H9 (cell line): ENCODE results near the gene MLKL. TPM values are rescaled to one million over a fixed set of nuclear protein-coding genes. Genes with fewer than 3 reads are reported as not detected.

Experiments
- DNase-seq: peaks from one replicate; pipeline ENCODE4 v3.0.0-alpha.2; 2017
- H2AFZ ChIP-seq: one replicate; pipeline ENCODE4 v1.6.1; 2013; ENCODE audit warnings: mild to moderate bottlenecking, low read length, control low read depth, moderate library complexity
- H2AK5ac ChIP-seq: 2 replicates; pipeline ENCODE4 v1.6.1; 2013; ENCODE audit warnings: low read length, control low read depth, mixed read lengths; ENCODE audit not compliant: insufficient read length
- H2BK120ac ChIP-seq: one replicate; pipeline ENCODE4 v1.6.1; 2013; ENCODE audit warnings: low read depth, mild to moderate bottlenecking, low read length, control low read depth, inconsistent platforms; ENCODE audit not compliant: poor library complexity, severe bottlenecking
- H2BK12ac ChIP-seq: 2 replicates; pipeline ENCODE4 v1.6.1; 2013; ENCODE audit warnings: low read length, control low read depth, mixed read lengths, low read depth; ENCODE audit not compliant: insufficient read length
- H2BK15ac ChIP-seq: 2 replicates; pipeline ENCODE4 v1.6.1; 2013; ENCODE audit warnings: low read depth, low read length, control low read depth
- H2BK20ac ChIP-seq: one replicate; pipeline ENCODE4 v1.6.1; 2013; ENCODE audit warnings: low read depth, mild to moderate bottlenecking, low read length, control low read depth, inconsistent platforms; ENCODE audit not compliant: poor library complexity, severe bottlenecking
- H2BK5ac ChIP-seq: 2 replicates; pipeline ENCODE4 v1.6.1; 2013; ENCODE audit warnings: low read length, control low read depth, mixed read lengths; ENCODE audit not compliant: insufficient read length
- H3K14ac ChIP-seq: 2 replicates; pipeline ENCODE4 v1.6.1; 2013; ENCODE audit warnings: low read length, control low read depth; ENCODE audit not compliant: insufficient read depth
- H3K18ac ChIP-seq: 2 replicates; pipeline ENCODE4 v1.6.1; 2013; ENCODE audit warnings: low read depth, mild to moderate bottlenecking, mixed read lengths, low read length, control low read depth; ENCODE audit not compliant: insufficient read length
- H3K23ac ChIP-seq: 2 replicates; pipeline ENCODE4 v1.6.1; 2013; ENCODE audit warnings: low read length, control low read depth, mixed read lengths, low read depth; ENCODE audit not compliant: insufficient read length
- H3K23me2 ChIP-seq: 2 replicates; pipeline ENCODE4 v1.6.1; 2013; ENCODE audit warnings: low read depth, mild to moderate bottlenecking, mixed read lengths, low read length, control low read depth; ENCODE audit not compliant: insufficient read length, poor library complexity, severe bottlenecking
- H3K27ac ChIP-seq: 2 replicates; pipeline ENCODE4 v1.5.1; 2013; ENCODE audit warnings: low read length, control low read depth, mixed read lengths, low read depth; ENCODE audit not compliant: insufficient read length
- H3K27me3 ChIP-seq: 2 replicates; pipeline ENCODE4 v1.6.1; 2013; ENCODE audit warnings: low read length, control low read depth, inconsistent platforms; ENCODE audit not compliant: insufficient read depth
- H3K4ac ChIP-seq: 2 replicates; pipeline ENCODE4 v1.6.1; 2013; ENCODE audit warnings: low read depth, mild to moderate bottlenecking, control low read depth, inconsistent platforms, low read length, moderate library complexity
- H3K4me1 ChIP-seq: 2 replicates; pipeline ENCODE4 v1.6.1; 2013; ENCODE audit warnings: low read length, control low read depth, inconsistent platforms; ENCODE audit not compliant: insufficient read depth
- H3K4me2 ChIP-seq: 2 replicates; pipeline ENCODE4 v1.6.1; 2013; ENCODE audit warnings: low read length, control low read depth, mixed read lengths; ENCODE audit not compliant: insufficient read length, insufficient read depth
- H3K56ac ChIP-seq: 2 replicates; pipeline ENCODE4 v1.6.1; 2013; ENCODE audit warnings: low read depth, mild to moderate bottlenecking, mixed read lengths, low read length, control low read depth; ENCODE audit not compliant: insufficient read length
- H3K79me1 ChIP-seq: 2 replicates; pipeline ENCODE4 v1.6.1; 2013; ENCODE audit warnings: low read depth, mild to moderate bottlenecking, moderate library complexity, low read length, control low read depth, inconsistent platforms; ENCODE audit not compliant: insufficient read depth, poor library complexity, severe bottlenecking
- H3K79me2 ChIP-seq: 2 replicates; pipeline ENCODE4 v1.6.1; 2013; ENCODE audit warnings: low read length, control low read depth, inconsistent platforms; ENCODE audit not compliant: insufficient read depth
- H3K9ac ChIP-seq: 2 replicates; pipeline ENCODE4 v1.6.1; 2013; ENCODE audit warnings: low read length, control low read depth, mixed read lengths; ENCODE audit not compliant: insufficient read length; ENCODE audit errors: extremely low read depth
- H3K9me3 ChIP-seq: one replicate; pipeline ENCODE4 v1.6.1; 2013; ENCODE audit warnings: low read depth, low read length, inconsistent platforms; ENCODE audit not compliant: control insufficient read depth
- H3T11ph ChIP-seq: one replicate; pipeline ENCODE4 v1.6.1; 2013; ENCODE audit warnings: mild to moderate bottlenecking, low read length, control low read depth, inconsistent platforms
- H4K20me1 ChIP-seq: one replicate; pipeline ENCODE4 v1.6.1; 2013; ENCODE audit not compliant: control insufficient read depth, insufficient read length, insufficient read depth
- H4K5ac ChIP-seq: 2 replicates; pipeline ENCODE4 v1.6.1; 2013; ENCODE audit warnings: low read depth, mild to moderate bottlenecking, mixed read lengths, low read length, control low read depth; ENCODE audit not compliant: insufficient read length
- H4K8ac ChIP-seq: replicated peaks from 2 replicates; pipeline ENCODE4 v1.6.1; 2013; ENCODE audit warnings: low read length, control low read depth, mixed read lengths, low read depth; ENCODE audit not compliant: insufficient read length
- H4K91ac ChIP-seq: 2 replicates; pipeline ENCODE4 v1.6.1; 2013; ENCODE audit warnings: low read depth, mild to moderate bottlenecking, moderate library complexity, mixed read lengths, low read length, control low read depth; ENCODE audit not compliant: insufficient read length
- H3K27ac Mint-ChIP-seq, 3 experiments: 2 replicates in 2 of 3; 3 replicates in 1 of 3; pipeline ENCODE4 v1.8.0; 2020 to 2021; ENCODE audit warnings: mixed read lengths in 3 of 3, mild to moderate bottlenecking in 1 of 3, moderate library complexity in 1 of 3
- H3K27me3 Mint-ChIP-seq: 2 replicates; pipeline ENCODE4 v1.8.0; 2021; ENCODE audit warnings: low read depth, mild to moderate bottlenecking, moderate library complexity, mixed read lengths
- H3K36me3 Mint-ChIP-seq, 3 experiments: 2 replicates in 2 of 3; 3 replicates in 1 of 3; pipeline ENCODE4 v1.8.0; 2020 to 2021; ENCODE audit warnings: low read depth in 3 of 3, mixed read lengths in 3 of 3; ENCODE audit not compliant: insufficient read depth in 1 of 3
- H3K4me1 Mint-ChIP-seq, 2 experiments: 2 replicates each; pipeline ENCODE4 v1.8.0; 2020; ENCODE audit warnings: mixed read lengths in 2 of 2
- H3K4me3 Mint-ChIP-seq, 2 experiments: 2 replicates in 1 of 2; 3 replicates in 1 of 2; pipeline ENCODE4 v1.8.0; 2020 to 2021; ENCODE audit warnings: mild to moderate bottlenecking in 2 of 2, mixed read lengths in 2 of 2, moderate library complexity in 1 of 2
- H3K9me3 Mint-ChIP-seq, 2 experiments: 2 replicates in 1 of 2; 3 replicates in 1 of 2; pipeline ENCODE4 v1.8.0; 2020; ENCODE audit warnings: mild to moderate bottlenecking in 2 of 2, mixed read lengths in 2 of 2, moderate library complexity in 1 of 2
- WGBS: extraction: QIAGEN DNeasy Blood & Tissue Kit; methylation state at CpG from one replicate; pipeline ENCODE4 v1.1.7; 2013; ENCODE audit warnings: missing lambda C conversion rate, low lambda C conversion rate, mixed read lengths; ENCODE audit not compliant: insufficient read length; ENCODE audit errors: extremely low coverage; 5-methylcytosine and 5-hydroxymethylcytosine counted together
- total RNA-seq: library from RNA; stranded (reverse); gene quantifications from 2 replicates; pipeline ENCODE4 v1.2.1, GENCODE V29; 2021
- TF ChIP-seq, protein P1 (sequence below): fragments of 200-600 bp; sonication (generic); conservative IDR thresholded peaks from 3 replicates; pipeline ENCODE4 v1.8.0; 2021; ENCODE audit warnings: antibody characterized with exemption, mild to moderate bottlenecking

Gene MLKL
- total RNA-seq, 1 experiment from 2014 or later, result 0.37 TPM

DNA sequence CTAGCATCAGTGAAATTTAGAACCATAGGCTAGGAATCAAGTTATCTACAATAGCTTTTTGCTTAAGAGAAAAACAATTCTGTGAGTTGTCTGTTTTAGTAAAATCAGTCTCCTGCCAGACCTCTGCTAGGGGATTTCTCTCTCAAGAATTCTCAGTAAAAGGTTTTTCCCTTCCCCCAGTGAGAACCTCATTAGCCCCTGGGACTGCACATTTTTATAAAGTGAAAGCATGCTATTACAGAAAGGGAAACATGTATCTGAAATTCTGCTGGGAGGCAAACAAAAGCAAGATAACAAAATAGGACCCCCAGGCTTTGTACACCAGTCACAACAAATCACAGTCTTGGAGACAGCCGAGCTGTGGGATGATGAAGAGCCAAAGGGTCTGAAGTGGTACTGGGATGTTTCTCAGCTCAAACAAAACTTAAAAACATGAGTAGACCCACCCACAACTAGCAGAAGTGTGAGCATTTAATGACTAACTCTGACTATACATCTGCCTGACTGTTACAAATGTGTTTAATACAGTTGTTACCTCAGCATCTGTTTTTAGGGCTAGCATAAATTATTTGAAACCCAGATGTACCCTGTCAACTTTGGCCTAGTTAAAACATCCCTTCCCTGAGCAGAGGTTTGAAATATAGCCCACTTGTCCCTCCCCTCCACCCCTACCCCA is 73.8 kb downstream of the MLKL start:
- no peaks in the 10 kb centered on the region for H3K4me1 ChIP-seq
- WGBS, result no CpG with 5 or more reads among the region's 1 CpG

More for the DNA sequence above, 73.8 kb downstream of the MLKL start:
- Histone ChIP-seq H3K4ac (no peak overlapping the region), H2AK5ac (no peak overlapping the region), H3K4me2 (no peak overlapping the region), H3K23me2 (no peaks in the 10 kb centered on the region), H3T11ph (no peak overlapping the region), H2BK120ac (no peak overlapping the region), H3K9ac (no peak overlapping the region), H2BK20ac (no peak overlapping the region), H3K27me3 (no peaks in the 10 kb centered on the region), H2BK12ac (no peak overlapping the region), H2BK5ac (no peak overlapping the region), H4K5ac (no peak overlapping the region), H2AFZ (no peak overlapping the region), H4K20me1 (no peaks in the 10 kb centered on the region), H3K27ac (no peak overlapping the region), H3K79me1 (peaks cover 4% of the 10 kb centered on the region), H3K56ac (no peak overlapping the region), H4K91ac (no peak overlapping the region), H3K14ac (no peak overlapping the region), H4K8ac (no peak overlapping the region), H2BK15ac (no peak overlapping the region), H3K18ac (no peak overlapping the region), H3K79me2 (0 out of 2 replicates have a peak, but pooled peaks cover 3% of the 10 kb centered on the region), H3K9me3 (no peaks in the 10 kb centered on the region), H3K23ac (no peak overlapping the region)
- H3K36me3 Mint-ChIP-seq, result peaks cover 65 to 99% (median 99%) of the 10 kb centered on the region in 3 experiments
- no peaks in the 10 kb centered on the region for H3K27me3 Mint-ChIP-seq
- H3K4me1 Mint-ChIP-seq, result peaks cover 12 to 13% of the 10 kb centered on the region in 2 experiments
- H3K27ac Mint-ChIP-seq, result no peak overlapping the region
- TF ChIP-seq, protein P1, sequence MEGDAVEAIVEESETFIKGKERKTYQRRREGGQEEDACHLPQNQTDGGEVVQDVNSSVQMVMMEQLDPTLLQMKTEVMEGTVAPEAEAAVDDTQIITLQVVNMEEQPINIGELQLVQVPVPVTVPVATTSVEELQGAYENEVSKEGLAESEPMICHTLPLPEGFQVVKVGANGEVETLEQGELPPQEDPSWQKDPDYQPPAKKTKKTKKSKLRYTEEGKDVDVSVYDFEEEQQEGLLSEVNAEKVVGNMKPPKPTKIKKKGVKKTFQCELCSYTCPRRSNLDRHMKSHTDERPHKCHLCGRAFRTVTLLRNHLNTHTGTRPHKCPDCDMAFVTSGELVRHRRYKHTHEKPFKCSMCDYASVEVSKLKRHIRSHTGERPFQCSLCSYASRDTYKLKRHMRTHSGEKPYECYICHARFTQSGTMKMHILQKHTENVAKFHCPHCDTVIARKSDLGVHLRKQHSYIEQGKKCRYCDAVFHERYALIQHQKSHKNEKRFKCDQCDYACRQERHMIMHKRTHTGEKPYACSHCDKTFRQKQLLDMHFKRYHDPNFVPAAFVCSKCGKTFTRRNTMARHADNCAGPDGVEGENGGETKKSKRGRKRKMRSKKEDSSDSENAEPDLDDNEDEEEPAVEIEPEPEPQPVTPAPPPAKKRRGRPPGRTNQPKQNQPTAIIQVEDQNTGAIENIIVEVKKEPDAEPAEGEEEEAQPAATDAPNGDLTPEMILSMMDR, result no peak
- DNase-seq, result no peak
- H3K4me3 Mint-ChIP-seq, result no peak overlapping the region
- H3K9me3 Mint-ChIP-seq, result no peaks in the 10 kb centered on the region
